ENCODE measurements around the gene NKAP. TPM values are rescaled to one million over a fixed set of nuclear protein-coding genes. Genes with fewer than 3 reads are reported as not detected.

NKAP gene
- total RNA-seq, 1 experiment from 2014 or later, result 7.3 TPM

DNA sequence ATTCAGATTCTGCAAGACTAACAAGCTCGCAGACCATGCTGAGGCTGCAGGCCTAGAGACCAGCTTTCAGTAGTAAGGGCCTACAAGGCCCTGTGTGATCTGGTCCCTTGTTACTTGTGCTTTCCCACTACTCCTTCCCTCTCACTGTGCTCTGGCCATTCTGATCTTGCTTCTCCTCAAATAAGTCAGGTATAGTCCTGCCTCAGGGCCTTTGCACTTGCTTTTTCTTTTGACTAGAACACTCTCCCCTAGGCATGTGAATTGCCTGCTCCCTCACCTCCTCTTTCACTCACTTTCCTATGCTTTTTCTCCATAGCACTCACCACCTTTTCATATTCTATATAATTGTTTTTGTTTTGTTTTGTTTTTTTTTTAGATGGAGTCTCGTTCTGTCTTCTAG lies 25.7 kb downstream of the NKAP start:
- H2BK15ac ChIP-seq (ENCODE audit: low read depth, low read length), result no peak overlapping the region
- no peak overlapping the region for H3K14ac ChIP-seq (ENCODE audit: insufficient read depth, low read length)
- no peak overlapping the region for H3K4me2 ChIP-seq (ENCODE audit: insufficient read depth, insufficient read length, low read length)
- H3K23ac ChIP-seq (ENCODE audit: insufficient read length, low read depth, low read length), result no peak overlapping the region
- H3K36me3 Mint-ChIP-seq (ENCODE audit: insufficient read depth in 1 of 3, low read depth in 3 of 3), result peaks cover 0 to 5% (median 0%) of the 10 kb centered on the region in 3 experiments; a peak in 2 of 7 replicates
- peaks cover 41 to 53% of the 10 kb centered on the region in 2 experiments for H3K9me3 Mint-ChIP-seq
- H4K20me1 ChIP-seq (ENCODE audit: control insufficient read depth, insufficient read depth, insufficient read length), result no peaks in the 10 kb centered on the region
- H3K27ac Mint-ChIP-seq, result no peak overlapping the region
- no peak overlapping the region for H2AK5ac ChIP-seq (ENCODE audit: insufficient read length, low read length)
- no peak overlapping the region for H4K91ac ChIP-seq (ENCODE audit: insufficient read length, low read depth, low read length)
- no peak overlapping the region for H4K5ac ChIP-seq (ENCODE audit: insufficient read length, low read depth, low read length)
- H3K27me3 ChIP-seq (ENCODE audit: insufficient read depth, low read length), result no peaks in the 10 kb centered on the region
- DNase-seq, result no peak
- no peak overlapping the region for H3T11ph ChIP-seq (ENCODE audit: low read length)
- H3K56ac ChIP-seq (ENCODE audit: insufficient read length, low read depth, low read length), result no peak overlapping the region
- no peaks in the 10 kb centered on the region for H3K79me2 ChIP-seq (ENCODE audit: insufficient read depth, low read length)
- H3K9me3 ChIP-seq (ENCODE audit: control insufficient read depth, low read depth, low read length), result peaks cover 17% of the 10 kb centered on the region
- H3K4me3 Mint-ChIP-seq, result no peak overlapping the region
- H4K8ac ChIP-seq (replicated peaks; ENCODE audit: insufficient read length, low read depth, low read length), result no peak overlapping the region
- no peak overlapping the region for H2BK120ac ChIP-seq (ENCODE audit: low read depth, low read length, poor library complexity, severe bottlenecking)
- no peak overlapping the region for H2BK20ac ChIP-seq (ENCODE audit: low read depth, low read length, poor library complexity, severe bottlenecking)
- no CpG with 5 or more reads among the region's 2 CpGs for WGBS (ENCODE audit: extremely low coverage, insufficient read length, low lambda C conversion rate)
- no peaks in the 10 kb centered on the region for H3K4me1 ChIP-seq (ENCODE audit: insufficient read depth, low read length)
- H3K27me3 Mint-ChIP-seq (ENCODE audit: low read depth), result no peaks in the 10 kb centered on the region; the same call in 1 of the 2 replicates
- H2BK5ac ChIP-seq (ENCODE audit: insufficient read length, low read length), result no peak overlapping the region
- no peaks in the 10 kb centered on the region for H3K4me1 Mint-ChIP-seq
- H3K18ac ChIP-seq (ENCODE audit: insufficient read length, low read depth, low read length), result no peak overlapping the region
- H3K9ac ChIP-seq (ENCODE audit: extremely low read depth, insufficient read length, low read length), result no peak overlapping the region
- no peaks in the 10 kb centered on the region for H3K79me1 ChIP-seq (ENCODE audit: insufficient read depth, low read depth, low read length, poor library complexity, severe bottlenecking)
- no peak overlapping the region for H3K4ac ChIP-seq (ENCODE audit: low read depth, low read length)
- H2BK12ac ChIP-seq (ENCODE audit: insufficient read length, low read depth, low read length), result no peak overlapping the region
- no peak overlapping the region for H2AFZ ChIP-seq (ENCODE audit: low read length)
- H3K23me2 ChIP-seq (ENCODE audit: insufficient read length, low read depth, low read length, poor library complexity, severe bottlenecking), result no peaks in the 10 kb centered on the region
- H3K27ac ChIP-seq (ENCODE audit: insufficient read length, low read depth, low read length), result no peak overlapping the region
- TF ChIP-seq CTCF (conservative IDR thresholded peaks at IDR 0.05), result no peak

Measured in H9 (cell line).